Astrocyte (in vitro differentiated cells and primary cell): Measurements from ENCODE around the gene MALAT1. TPM values are rescaled to one million over a fixed set of nuclear protein-coding genes. Genes with fewer than 3 reads are reported as not detected.
A peak's percentile ranks its signal among the peaks of the same experiment; 100 is the strongest.

Source experiments
- DNase-seq: peaks from one replicate; pipeline ENCODE4 v3.0.0-alpha.2; 2010; ENCODE audit warnings: low read depth
- FAIRE-seq: peaks from 2 replicates; lab custom pipeline; 2011; peaks lifted over from hg19 to GRCh38; lab: Jason Lieb, UNC
- H2AFZ ChIP-seq: 2 replicates; pipeline ENCODE4 v1.6.0; 2012; ENCODE audit warnings: low read depth, low read length, inconsistent platforms
- H3K27ac ChIP-seq: 2 replicates; pipeline ENCODE4 v1.5.1; 2011; ENCODE audit warnings: low read depth, low read length, inconsistent platforms
- H3K27me3 ChIP-seq: 2 replicates; pipeline ENCODE4 v1.6.0; 2011; ENCODE audit warnings: low read length, inconsistent platforms; ENCODE audit not compliant: insufficient read depth
- H3K36me3 ChIP-seq: 2 replicates; pipeline ENCODE4 v1.5.1; 2011; ENCODE audit warnings: low read length, inconsistent platforms; ENCODE audit not compliant: insufficient read depth
- H3K4me1 ChIP-seq: 2 replicates; pipeline ENCODE4 v1.5.1; 2011; ENCODE audit warnings: low read length, inconsistent platforms; ENCODE audit not compliant: insufficient read depth
- H3K4me2 ChIP-seq: 2 replicates; pipeline ENCODE4 v1.6.0; 2012; ENCODE audit warnings: low read length, inconsistent platforms
- H3K4me3 ChIP-seq: 2 replicates; pipeline ENCODE4 v1.5.1; 2011; ENCODE audit warnings: low read depth, mild to moderate bottlenecking, low read length, inconsistent platforms; ENCODE audit not compliant: insufficient read depth
- H3K79me2 ChIP-seq: 2 replicates; pipeline ENCODE4 v1.6.0; 2012; ENCODE audit warnings: mild to moderate bottlenecking, low read length, inconsistent platforms; ENCODE audit not compliant: insufficient read depth
- H3K9ac ChIP-seq: 2 replicates; pipeline ENCODE4 v1.6.0; 2012; ENCODE audit warnings: mild to moderate bottlenecking, low read length, inconsistent platforms
- H3K9me3 ChIP-seq: 2 replicates; pipeline ENCODE4 v1.5.1; 2012; ENCODE audit warnings: low read depth, mild to moderate bottlenecking, low read length, inconsistent platforms; ENCODE audit not compliant: insufficient read depth
- H4K20me1 ChIP-seq: 2 replicates; pipeline ENCODE4 v1.6.0; 2012; ENCODE audit warnings: low read length, inconsistent platforms; ENCODE audit not compliant: insufficient read depth
- H3K27ac Mint-ChIP-seq: one replicate; pipeline ENCODE4 v1.8.0; 2021; ENCODE audit warnings: mild to moderate bottlenecking, mixed read lengths; ENCODE audit not compliant: unreplicated experiment
- H3K27me3 Mint-ChIP-seq: one replicate; pipeline ENCODE4 v1.8.0; 2021; ENCODE audit warnings: low read depth, mixed read lengths; ENCODE audit not compliant: unreplicated experiment
- H3K36me3 Mint-ChIP-seq: one replicate; pipeline ENCODE4 v1.8.0; 2021; ENCODE audit warnings: low read depth, mixed read lengths; ENCODE audit not compliant: unreplicated experiment
- H3K4me1 Mint-ChIP-seq: one replicate; pipeline ENCODE4 v1.8.0; 2021; ENCODE audit warnings: low read depth, mixed read lengths; ENCODE audit not compliant: unreplicated experiment
- H3K4me3 Mint-ChIP-seq: one replicate; pipeline ENCODE4 v1.8.0; 2021; ENCODE audit warnings: mild to moderate bottlenecking, moderate library complexity, mixed read lengths; ENCODE audit not compliant: unreplicated experiment
- H3K9me3 Mint-ChIP-seq: one replicate; pipeline ENCODE4 v1.8.0; 2021; ENCODE audit warnings: mild to moderate bottlenecking, mixed read lengths; ENCODE audit not compliant: unreplicated experiment
- EZH2 ChIP-seq: IDR thresholded peaks from 2 replicates; pipeline ENCODE4 v1.6.1; 2012; ENCODE audit warnings: mild to moderate bottlenecking, low read length, inconsistent platforms; ENCODE audit not compliant: insufficient read depth
- total RNA-seq: library from RNA; stranded (reverse); gene quantifications from 2 replicates; pipeline ENCODE4 v1.2.1, GENCODE V29; 2021
- TF ChIP-seq, protein P1 (sequence below): IDR thresholded peaks from 2 replicates; pipeline ENCODE4 v1.5.1; 2011; ENCODE audit warnings: low read depth, mild to moderate bottlenecking, inconsistent platforms, low read length, moderate library complexity; ENCODE audit not compliant: insufficient read depth

Gene MALAT1
- total RNA-seq, 1 donor from 2014 or later = 8,991 TPM

DNA sequence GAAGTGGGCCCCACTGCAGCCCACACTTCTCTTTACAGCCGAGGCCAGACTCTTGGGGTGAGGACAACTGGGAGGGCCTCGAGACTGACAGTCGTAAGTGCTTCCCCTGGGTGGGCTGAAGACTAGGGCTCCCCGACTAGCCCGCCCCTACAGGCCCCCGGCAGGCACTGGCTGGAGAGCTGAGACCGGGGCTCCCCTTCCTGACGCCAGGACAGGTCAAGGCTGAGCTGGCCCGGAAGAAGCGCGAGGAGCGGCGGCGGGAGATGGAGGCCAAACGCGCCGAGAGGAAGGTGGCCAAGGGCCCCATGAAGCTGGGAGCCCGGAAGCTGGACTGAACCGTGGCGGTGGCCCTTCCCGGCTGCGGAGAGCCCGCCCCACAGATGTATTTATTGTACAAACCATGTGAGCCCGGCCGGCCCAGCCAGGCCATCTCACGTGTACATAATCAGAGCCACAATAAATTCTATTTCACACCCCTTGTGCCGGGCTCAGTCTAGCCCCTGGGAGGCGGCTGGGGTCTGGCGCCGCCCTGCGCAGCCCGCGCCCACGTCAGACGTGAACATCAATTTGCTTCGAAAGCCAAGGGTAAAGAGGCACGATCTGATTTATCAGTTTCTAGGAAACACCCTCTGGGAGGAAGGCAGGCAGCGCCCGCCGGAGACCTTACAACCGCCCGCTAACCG lies 39.5 kb downstream of the MALAT1 start:
- H3K9ac ChIP-seq = no peak overlapping the region
- no peaks in the 10 kb centered on the region for H3K9me3 ChIP-seq
- no peaks in the 10 kb centered on the region for H3K79me2 ChIP-seq
- DNase-seq (no peak), FAIRE-seq (no peak)
- Mint-ChIP-seq H3K4me1 (peaks cover 4% of the 10 kb centered on the region), H3K27ac (peak overlapping the region; percentile 34), H3K4me3 (peak overlapping the region; percentile 34), H3K9me3 (no peaks in the 10 kb centered on the region), H3K27me3 (peaks cover 2% of the 10 kb centered on the region), H3K36me3 (peaks cover 8% of the 10 kb centered on the region)
- no peak overlapping the region for H3K4me3 ChIP-seq
- H3K36me3 ChIP-seq = peaks cover 16% of the 10 kb centered on the region
- H3K4me1 ChIP-seq = peaks cover 8% of the 10 kb centered on the region
- no peak overlapping the region for H2AFZ ChIP-seq
- H3K27me3 ChIP-seq = no peaks in the 10 kb centered on the region
- peaks cover 73% of the 10 kb centered on the region for H4K20me1 ChIP-seq
- no peak overlapping the region for H3K4me2 ChIP-seq
- H3K27ac ChIP-seq = no peak overlapping the region
- TF ChIP-seq EZH2 = no peak
- TF ChIP-seq, protein P1, sequence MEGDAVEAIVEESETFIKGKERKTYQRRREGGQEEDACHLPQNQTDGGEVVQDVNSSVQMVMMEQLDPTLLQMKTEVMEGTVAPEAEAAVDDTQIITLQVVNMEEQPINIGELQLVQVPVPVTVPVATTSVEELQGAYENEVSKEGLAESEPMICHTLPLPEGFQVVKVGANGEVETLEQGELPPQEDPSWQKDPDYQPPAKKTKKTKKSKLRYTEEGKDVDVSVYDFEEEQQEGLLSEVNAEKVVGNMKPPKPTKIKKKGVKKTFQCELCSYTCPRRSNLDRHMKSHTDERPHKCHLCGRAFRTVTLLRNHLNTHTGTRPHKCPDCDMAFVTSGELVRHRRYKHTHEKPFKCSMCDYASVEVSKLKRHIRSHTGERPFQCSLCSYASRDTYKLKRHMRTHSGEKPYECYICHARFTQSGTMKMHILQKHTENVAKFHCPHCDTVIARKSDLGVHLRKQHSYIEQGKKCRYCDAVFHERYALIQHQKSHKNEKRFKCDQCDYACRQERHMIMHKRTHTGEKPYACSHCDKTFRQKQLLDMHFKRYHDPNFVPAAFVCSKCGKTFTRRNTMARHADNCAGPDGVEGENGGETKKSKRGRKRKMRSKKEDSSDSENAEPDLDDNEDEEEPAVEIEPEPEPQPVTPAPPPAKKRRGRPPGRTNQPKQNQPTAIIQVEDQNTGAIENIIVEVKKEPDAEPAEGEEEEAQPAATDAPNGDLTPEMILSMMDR = no peak

DNA sequence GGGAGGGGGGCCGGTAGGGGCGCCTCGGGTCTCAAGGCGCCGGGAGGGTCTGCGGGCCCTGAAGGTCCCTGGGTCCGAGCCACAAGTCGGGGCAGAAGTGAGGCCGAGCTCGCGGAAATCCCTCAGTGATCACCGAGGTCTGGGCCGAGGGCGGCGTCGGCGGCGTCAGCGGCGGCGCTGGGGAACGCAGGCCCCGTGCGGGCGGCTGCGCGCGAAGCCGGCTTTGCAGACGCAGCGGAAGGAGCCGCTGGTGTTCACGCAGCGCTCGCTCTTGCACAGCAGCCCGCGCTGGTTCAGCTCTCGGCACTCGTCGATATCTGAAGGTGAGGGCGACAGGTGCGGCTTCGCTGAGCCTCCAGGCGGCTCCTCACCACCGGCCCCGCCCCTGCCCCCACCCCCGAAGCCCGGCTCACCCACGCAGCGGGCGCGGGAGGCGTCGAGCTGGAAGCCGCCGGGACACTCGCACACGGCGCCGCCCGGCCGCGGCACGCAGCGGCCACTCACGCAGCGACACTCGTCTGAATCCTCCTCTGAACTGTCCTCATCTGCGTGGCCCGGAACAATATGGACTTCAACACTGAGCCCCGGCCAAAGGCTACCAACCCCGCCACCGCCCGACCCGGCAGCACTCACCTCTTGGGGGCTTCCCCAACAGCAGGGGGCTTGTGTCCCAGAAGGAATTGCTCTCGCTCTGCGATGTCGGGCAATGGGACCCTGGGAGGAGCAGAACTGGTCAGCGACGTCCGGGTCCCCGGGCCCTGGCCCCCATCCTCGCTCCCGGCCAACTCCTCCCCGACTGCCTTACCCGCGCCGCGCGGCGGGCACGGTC lies 40.3 kb downstream of the MALAT1 start:
- H3K4me1 ChIP-seq = peaks cover 8% of the 10 kb centered on the region
- no peak overlapping the region for H3K4me3 Mint-ChIP-seq
- no peaks in the 10 kb centered on the region for H3K9me3 ChIP-seq
- no peak overlapping the region for H2AFZ ChIP-seq
- DNase-seq (no peak), FAIRE-seq (no peak)
- no peak overlapping the region for H3K4me3 ChIP-seq
- H3K36me3 ChIP-seq = peaks cover 16% of the 10 kb centered on the region
- H4K20me1 ChIP-seq = peaks cover 74% of the 10 kb centered on the region
- no peak overlapping the region for H3K27ac ChIP-seq
- H3K79me2 ChIP-seq = no peaks in the 10 kb centered on the region
- TF ChIP-seq, protein P1 = no peak
- no peak for TF ChIP-seq EZH2
- H3K27me3 ChIP-seq = no peaks in the 10 kb centered on the region
- H3K27ac Mint-ChIP-seq = peak overlapping the region; percentile 58
- no peak overlapping the region for H3K9ac ChIP-seq
- no peaks in the 10 kb centered on the region for H3K9me3 Mint-ChIP-seq
- H3K27me3 Mint-ChIP-seq = peaks cover 6% of the 10 kb centered on the region
- H3K36me3 Mint-ChIP-seq = peaks cover 12% of the 10 kb centered on the region
- peaks cover 4% of the 10 kb centered on the region for H3K4me1 Mint-ChIP-seq
- H3K4me2 ChIP-seq = peak overlapping the region; percentile 91
